Stimulated activated CD8-positive, alpha-beta memory T cell treated with anti-CD3 and anti-CD28 coated beads, Interleukin-7, amount 100 ng/mL, for 24 hours (primary cell): Measurements from ENCODE around the gene KCNC1.

Experiments
- DNase-seq: peaks from one replicate; pipeline ENCODE4 v3.0.0-alpha.2; 2020; ENCODE audit warnings: low read depth

Gene KCNC1

GRCh38 chr11:17714870-17715269 is 19.7 kb upstream of the KCNC1 start:
- no peak for DNase-seq

GRCh38 chr11:17716807-17717206 is 17.8 kb upstream of the KCNC1 start:
- no peak for DNase-seq

- DNase-seq: no peak
Measured at GRCh38 chr11:17718015-17718414, 16.6 kb upstream of the KCNC1 start.

- no peak for DNase-seq
Measured at GRCh38 chr11:17718510-17718962, 16.0 kb upstream of the KCNC1 start.

- DNase-seq: no peak
Measured at GRCh38 chr11:17719028-17719937, 15.3 kb upstream of the KCNC1 start, which contains the start of gene MYOD1. Gene MYOD1 (plus strand): TSS chr11:17719571. CDS start chr11:17719783, 212 bp downstream.

GRCh38 chr11:17719938-17720795 is 14.4 kb upstream of the KCNC1 start:
- no peak for DNase-seq

- no peak for DNase-seq
Measured at GRCh38 chr11:17720796-17721171, 13.8 kb upstream of the KCNC1 start.

GRCh38 chr11:17721242-17721999 is 13.2 kb upstream of the KCNC1 start:
- DNase-seq: no peak

- no peak for DNase-seq
Measured at GRCh38 chr11:17722000-17722643, 12.5 kb upstream of the KCNC1 start.

GRCh38 chr11:17724020-17724908 is 10.3 kb upstream of the KCNC1 start:
- DNase-seq: no peak

- DNase-seq: no peak
Measured at GRCh38 chr11:17725174-17725573, 9.4 kb upstream of the KCNC1 start.

- DNase-seq: no peak
Measured at GRCh38 chr11:17730137-17730536, 4.4 kb upstream of the KCNC1 start.

- DNase-seq: peak; percentile 43
Measured at GRCh38 chr11:17730608-17731462, 3.7 kb upstream of the KCNC1 start.

- DNase-seq: no peak
Measured at GRCh38 chr11:17733261-17733660, 1.3 kb upstream of the KCNC1 start.

GRCh38 chr11:17734986-17735817 is 621 bp downstream of the KCNC1 start:
- DNase-seq: peak; percentile 5

GRCh38 chr11:17735818-17736578 is 1.4 kb downstream of the KCNC1 start:
- DNase-seq: no peak

- no peak for DNase-seq
Measured at GRCh38 chr11:17736579-17736893, 2.0 kb downstream of the KCNC1 start.
